SK-N-SH treated with all-trans-retinoic acid at 6 μM for 48 hours (cell line): ENCODE data around the gene PSME1.
A peak's percentile ranks its signal among the peaks of the same experiment; 100 is the strongest.

Source experiments
- ATAC-seq: fragments of 200-7000 bp; cut with Tn5 transposase; 3 replicates; pipeline ENCODE4 v1.9.1; 2020; ENCODE audit warnings: mild to moderate bottlenecking, moderate library complexity
- ARNTL ChIP-seq: fragments of 450-650 bp; formaldehyde crosslinking; IDR thresholded peaks from 2 replicates; pipeline ENCODE4 v1.5.0; 2020; ENCODE audit warnings: low read depth, mild to moderate bottlenecking, moderate library complexity, borderline replicate concordance
- BACH2 ChIP-seq: fragments of 250-450 bp; sonication (Bioruptor Pico); IDR thresholded peaks from 2 replicates; pipeline ENCODE4 v1.9.0; 2021; ENCODE audit warnings: mild to moderate bottlenecking, borderline replicate concordance
- CSDC2 ChIP-seq: fragments of 250-450 bp; sonication (Bioruptor Pico); IDR thresholded peaks from 2 replicates; pipeline ENCODE4 v1.5.0; 2020; ENCODE audit warnings: mild to moderate bottlenecking, moderate library complexity
- ESRRG ChIP-seq: fragments of 250-450 bp; sonication (Bioruptor Pico); IDR thresholded peaks from 2 replicates; pipeline ENCODE4 v1.6.1; 2021; ENCODE audit warnings: mild to moderate bottlenecking
- GLIS3 ChIP-seq: fragments of 250-450 bp; sonication (Bioruptor Pico); IDR thresholded peaks from 2 replicates; pipeline ENCODE4 v1.5.0; 2020; ENCODE audit warnings: mild to moderate bottlenecking, moderate library complexity
- OSR1 ChIP-seq: fragments of 250-450 bp; sonication (Bioruptor Pico); IDR thresholded peaks from 2 replicates; pipeline ENCODE4 v1.8.0; 2022; ENCODE audit warnings: moderate library complexity, mild to moderate bottlenecking, inconsistent platforms
- PPARA ChIP-seq: fragments of 250-450 bp; sonication (Bioruptor Pico); IDR thresholded peaks from 2 replicates; pipeline ENCODE4 v1.5.0; 2020; ENCODE audit warnings: mild to moderate bottlenecking, borderline replicate concordance
- RARB ChIP-seq: fragments of 250-450 bp; sonication (Bioruptor Pico); IDR thresholded peaks from 2 replicates; pipeline ENCODE4 v1.8.0; 2021; ENCODE audit warnings: mild to moderate bottlenecking, moderate library complexity
- SNAI2 ChIP-seq: fragments of 250-450 bp; sonication (Bioruptor Pico); IDR thresholded peaks from 2 replicates; pipeline ENCODE4 v1.5.0; 2020; ENCODE audit warnings: mild to moderate bottlenecking, moderate library complexity
- TCF4 ChIP-seq: fragments of 250-450 bp; sonication (Bioruptor Pico); IDR thresholded peaks from 2 replicates; pipeline ENCODE4 v1.8.0; 2021; ENCODE audit warnings: mild to moderate bottlenecking, moderate library complexity, borderline replicate concordance
- ZC3H10 ChIP-seq: fragments of 250-450 bp; sonication (Bioruptor Pico); IDR thresholded peaks from 2 replicates; pipeline ENCODE4 v1.5.1; 2021; ENCODE audit warnings: mild to moderate bottlenecking, moderate library complexity
- ZFP3 ChIP-seq: fragments of 250-450 bp; sonication (Bioruptor Pico); IDR thresholded peaks from 2 replicates; pipeline ENCODE4 v1.5.0; 2020; ENCODE audit warnings: mild to moderate bottlenecking, moderate library complexity
- ZFP30 ChIP-seq: fragments of 450-650 bp; formaldehyde crosslinking; IDR thresholded peaks from 2 replicates; pipeline ENCODE4 v1.5.0; 2022; ENCODE audit warnings: mild to moderate bottlenecking, moderate library complexity
- ZNF565 ChIP-seq: fragments of 450-650 bp; formaldehyde crosslinking; conservative IDR thresholded peaks from 2 replicates; pipeline ENCODE4 v1.5.0; 2020; ENCODE audit warnings: low read depth, mild to moderate bottlenecking, moderate library complexity
- ZNF70 ChIP-seq: fragments of 450-650 bp; formaldehyde crosslinking; IDR thresholded peaks from 2 replicates; pipeline ENCODE4 v1.5.0; 2020; ENCODE audit warnings: mild to moderate bottlenecking, moderate library complexity
- TF ChIP-seq, protein P1 (sequence below): fragments of 250-450 bp; sonication (Bioruptor Pico); IDR thresholded peaks from 2 replicates; pipeline ENCODE4 v1.5.1; 2021; ENCODE audit warnings: mild to moderate bottlenecking, moderate library complexity
- TF ChIP-seq, protein P2 (sequence below): fragments of 250-450 bp; sonication (Bioruptor Pico); IDR thresholded peaks from 2 replicates; pipeline ENCODE4 v1.5.1; 2020; ENCODE audit warnings: low read depth, mild to moderate bottlenecking, moderate library complexity
- TF ChIP-seq, protein P3 (sequence below): fragments of 250-450 bp; sonication (Bioruptor Pico); IDR thresholded peaks from 2 replicates; pipeline ENCODE4 v1.5.0; 2020; ENCODE audit warnings: mild to moderate bottlenecking, moderate library complexity
- TF ChIP-seq, protein P4 (sequence below): fragments of 250-450 bp; sonication (Bioruptor Pico); IDR thresholded peaks from 2 replicates; pipeline ENCODE4 v1.8.0; 2021; ENCODE audit warnings: low read depth, mild to moderate bottlenecking, moderate library complexity, borderline replicate concordance
- TF ChIP-seq, protein P5 (sequence below): fragments of 250-450 bp; sonication (Bioruptor Pico); IDR thresholded peaks from 2 replicates; pipeline ENCODE4 v1.8.0; 2020; ENCODE audit warnings: mild to moderate bottlenecking, moderate library complexity, borderline replicate concordance

The PSME1 gene

DNA sequence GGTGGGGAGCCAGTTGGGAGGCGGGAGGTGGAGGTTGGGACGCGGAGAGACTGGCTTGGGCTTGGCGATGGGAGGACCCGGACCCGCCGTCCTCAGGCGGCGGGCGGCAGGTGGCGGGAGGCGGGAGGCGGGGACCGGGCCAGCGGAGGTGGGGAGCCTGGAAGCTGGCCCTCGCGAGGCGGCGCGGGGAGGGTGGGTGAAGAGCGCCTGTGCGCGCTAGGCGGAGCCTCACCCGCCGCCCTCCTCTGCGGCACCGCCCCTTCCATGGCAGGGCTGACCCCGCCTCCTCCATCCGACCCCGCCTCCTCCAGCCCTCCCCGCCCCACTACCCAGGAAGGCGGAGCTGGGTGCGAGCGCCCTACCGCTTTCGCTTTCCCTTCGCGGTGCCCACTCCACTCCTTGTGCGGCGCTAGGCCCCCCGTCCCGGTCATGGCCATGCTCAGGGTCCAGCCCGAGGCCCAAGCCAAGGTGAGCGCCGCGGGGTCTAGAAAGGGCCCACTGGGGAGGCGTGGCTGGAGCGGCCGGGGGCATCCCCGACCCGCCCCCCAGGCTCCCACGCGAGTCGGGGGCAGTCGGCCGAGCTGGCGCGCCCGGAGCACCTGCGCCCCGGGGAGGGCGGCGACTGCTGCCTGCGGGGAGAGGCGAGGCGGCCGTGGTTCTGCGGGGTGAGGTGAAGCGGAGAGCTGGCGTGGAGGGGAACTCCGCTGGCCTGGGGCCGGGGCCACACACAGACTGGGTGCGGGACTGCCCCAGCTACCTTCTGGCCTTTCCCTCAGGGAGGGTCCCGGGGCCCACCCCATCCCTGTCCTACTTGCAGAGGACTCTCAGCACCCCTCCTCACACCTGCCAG, at the start of gene PSME1:
TSS of gene PSME1 (plus strand) at position 361 of the 850 bp plus-strand sequence. CDS start at position 430, 69 bp downstream.
- TF ChIP-seq ZNF70 (CRISPR knock-in tag) (no peak), OSR1 (CRISPR knock-in tag) (no peak), CSDC2 (CRISPR knock-in tag) (no peak), TCF4 (no peak), RARB (CRISPR knock-in tag) (no peak), ZNF565 (CRISPR knock-in tag) (no peak), ESRRG (CRISPR knock-in tag) (no peak), ARNTL (no peak), ZFP30 (CRISPR knock-in tag) (no peak), ZFP3 (CRISPR knock-in tag) (no peak)
- TF ChIP-seq, protein P1, sequence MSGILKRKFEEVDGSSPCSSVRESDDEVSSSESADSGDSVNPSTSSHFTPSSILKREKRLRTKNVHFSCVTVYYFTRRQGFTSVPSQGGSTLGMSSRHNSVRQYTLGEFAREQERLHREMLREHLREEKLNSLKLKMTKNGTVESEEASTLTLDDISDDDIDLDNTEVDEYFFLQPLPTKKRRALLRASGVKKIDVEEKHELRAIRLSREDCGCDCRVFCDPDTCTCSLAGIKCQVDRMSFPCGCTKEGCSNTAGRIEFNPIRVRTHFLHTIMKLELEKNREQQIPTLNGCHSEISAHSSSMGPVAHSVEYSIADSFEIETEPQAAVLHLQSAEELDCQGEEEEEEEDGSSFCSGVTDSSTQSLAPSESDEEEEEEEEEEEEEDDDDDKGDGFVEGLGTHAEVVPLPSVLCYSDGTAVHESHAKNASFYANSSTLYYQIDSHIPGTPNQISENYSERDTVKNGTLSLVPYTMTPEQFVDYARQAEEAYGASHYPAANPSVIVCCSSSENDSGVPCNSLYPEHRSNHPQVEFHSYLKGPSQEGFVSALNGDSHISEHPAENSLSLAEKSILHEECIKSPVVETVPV, result no peak
- TF ChIP-seq, protein P2, sequence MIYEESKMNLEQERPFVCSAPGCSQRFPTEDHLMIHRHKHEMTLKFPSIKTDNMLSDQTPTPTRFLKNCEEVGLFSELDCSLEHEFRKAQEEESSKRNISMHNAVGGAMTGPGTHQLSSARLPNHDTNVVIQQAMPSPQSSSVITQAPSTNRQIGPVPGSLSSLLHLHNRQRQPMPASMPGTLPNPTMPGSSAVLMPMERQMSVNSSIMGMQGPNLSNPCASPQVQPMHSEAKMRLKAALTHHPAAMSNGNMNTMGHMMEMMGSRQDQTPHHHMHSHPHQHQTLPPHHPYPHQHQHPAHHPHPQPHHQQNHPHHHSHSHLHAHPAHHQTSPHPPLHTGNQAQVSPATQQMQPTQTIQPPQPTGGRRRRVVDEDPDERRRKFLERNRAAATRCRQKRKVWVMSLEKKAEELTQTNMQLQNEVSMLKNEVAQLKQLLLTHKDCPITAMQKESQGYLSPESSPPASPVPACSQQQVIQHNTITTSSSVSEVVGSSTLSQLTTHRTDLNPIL (CRISPR knock-in tag), result no peak
- TF ChIP-seq, protein P3, sequence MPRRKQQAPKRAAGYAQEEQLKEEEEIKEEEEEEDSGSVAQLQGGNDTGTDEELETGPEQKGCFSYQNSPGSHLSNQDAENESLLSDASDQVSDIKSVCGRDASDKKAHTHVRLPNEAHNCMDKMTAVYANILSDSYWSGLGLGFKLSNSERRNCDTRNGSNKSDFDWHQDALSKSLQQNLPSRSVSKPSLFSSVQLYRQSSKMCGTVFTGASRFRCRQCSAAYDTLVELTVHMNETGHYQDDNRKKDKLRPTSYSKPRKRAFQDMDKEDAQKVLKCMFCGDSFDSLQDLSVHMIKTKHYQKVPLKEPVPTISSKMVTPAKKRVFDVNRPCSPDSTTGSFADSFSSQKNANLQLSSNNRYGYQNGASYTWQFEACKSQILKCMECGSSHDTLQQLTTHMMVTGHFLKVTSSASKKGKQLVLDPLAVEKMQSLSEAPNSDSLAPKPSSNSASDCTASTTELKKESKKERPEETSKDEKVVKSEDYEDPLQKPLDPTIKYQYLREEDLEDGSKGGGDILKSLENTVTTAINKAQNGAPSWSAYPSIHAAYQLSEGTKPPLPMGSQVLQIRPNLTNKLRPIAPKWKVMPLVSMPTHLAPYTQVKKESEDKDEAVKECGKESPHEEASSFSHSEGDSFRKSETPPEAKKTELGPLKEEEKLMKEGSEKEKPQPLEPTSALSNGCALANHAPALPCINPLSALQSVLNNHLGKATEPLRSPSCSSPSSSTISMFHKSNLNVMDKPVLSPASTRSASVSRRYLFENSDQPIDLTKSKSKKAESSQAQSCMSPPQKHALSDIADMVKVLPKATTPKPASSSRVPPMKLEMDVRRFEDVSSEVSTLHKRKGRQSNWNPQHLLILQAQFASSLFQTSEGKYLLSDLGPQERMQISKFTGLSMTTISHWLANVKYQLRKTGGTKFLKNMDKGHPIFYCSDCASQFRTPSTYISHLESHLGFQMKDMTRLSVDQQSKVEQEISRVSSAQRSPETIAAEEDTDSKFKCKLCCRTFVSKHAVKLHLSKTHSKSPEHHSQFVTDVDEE (CRISPR knock-in tag), result no peak
- TF ChIP-seq, all 23 proteins: peak for 0
- ATAC-seq, result peak; percentile 93

DNA sequence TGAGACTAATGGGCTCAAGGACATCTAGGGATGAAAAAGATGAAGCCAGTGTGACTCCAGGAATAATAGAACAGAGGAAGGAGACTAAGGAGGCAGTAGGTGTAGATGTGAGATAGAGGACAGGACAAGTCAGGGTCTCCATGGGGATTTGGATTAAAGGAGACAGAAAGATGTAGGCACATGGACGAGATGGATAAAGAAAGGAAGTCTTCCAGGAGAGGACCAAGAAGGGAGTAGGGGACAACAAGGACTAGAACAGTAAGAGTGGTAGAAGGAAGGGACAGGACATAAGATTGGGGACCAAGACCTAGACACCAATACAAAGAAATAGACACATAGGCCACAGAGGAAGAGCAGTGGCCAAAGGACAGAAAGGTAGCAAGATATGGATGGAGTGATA, 49.0 kb upstream of the PSME1 start:
- TF ChIP-seq ZNF70 (CRISPR knock-in tag) (no peak), PPARA (CRISPR knock-in tag) (no peak), BACH2 (CRISPR knock-in tag) (no peak), ZFP3 (CRISPR knock-in tag) (no peak), SNAI2 (no peak), ZNF565 (CRISPR knock-in tag) (no peak)
- TF ChIP-seq, protein P4, sequence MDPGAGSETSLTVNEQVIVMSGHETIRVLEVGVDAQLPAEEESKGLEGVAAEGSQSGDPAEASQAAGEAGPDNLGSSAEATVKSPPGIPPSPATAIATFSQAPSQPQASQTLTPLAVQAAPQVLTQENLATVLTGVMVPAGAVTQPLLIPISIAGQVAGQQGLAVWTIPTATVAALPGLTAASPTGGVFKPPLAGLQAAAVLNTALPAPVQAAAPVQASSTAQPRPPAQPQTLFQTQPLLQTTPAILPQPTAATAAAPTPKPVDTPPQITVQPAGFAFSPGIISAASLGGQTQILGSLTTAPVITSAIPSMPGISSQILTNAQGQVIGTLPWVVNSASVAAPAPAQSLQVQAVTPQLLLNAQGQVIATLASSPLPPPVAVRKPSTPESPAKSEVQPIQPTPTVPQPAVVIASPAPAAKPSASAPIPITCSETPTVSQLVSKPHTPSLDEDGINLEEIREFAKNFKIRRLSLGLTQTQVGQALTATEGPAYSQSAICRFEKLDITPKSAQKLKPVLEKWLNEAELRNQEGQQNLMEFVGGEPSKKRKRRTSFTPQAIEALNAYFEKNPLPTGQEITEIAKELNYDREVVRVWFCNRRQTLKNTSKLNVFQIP (CRISPR knock-in tag), result no peak
- TF ChIP-seq, protein P3 (CRISPR knock-in tag), result no peak
- no peak for ATAC-seq

DNA sequence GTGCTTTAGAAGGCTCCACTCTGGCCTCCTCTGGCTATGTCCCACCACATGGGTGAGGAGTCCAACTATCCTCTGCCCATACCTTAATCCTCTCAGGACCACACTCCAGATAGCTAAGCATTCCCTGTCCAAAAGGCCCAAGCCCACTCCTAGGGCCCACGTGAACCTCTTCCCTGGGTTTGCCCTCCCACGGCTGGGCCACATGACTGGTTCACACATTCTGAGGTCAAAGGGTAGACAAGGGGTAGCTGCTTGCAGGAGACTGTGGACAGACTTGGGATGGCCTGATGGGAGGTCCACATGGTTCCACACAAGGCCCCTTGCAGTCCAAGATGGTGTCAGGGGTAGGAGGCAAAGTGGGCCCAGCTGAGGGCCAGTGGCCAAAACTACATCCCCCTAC, 47.9 kb upstream of the PSME1 start:
- ATAC-seq, result no peak
- TF ChIP-seq GLIS3 (CRISPR knock-in tag), result no peak
- TF ChIP-seq ZNF565 (CRISPR knock-in tag), result no peak
- TF ChIP-seq ZC3H10 (CRISPR knock-in tag), result no peak
- TF ChIP-seq, protein P5, sequence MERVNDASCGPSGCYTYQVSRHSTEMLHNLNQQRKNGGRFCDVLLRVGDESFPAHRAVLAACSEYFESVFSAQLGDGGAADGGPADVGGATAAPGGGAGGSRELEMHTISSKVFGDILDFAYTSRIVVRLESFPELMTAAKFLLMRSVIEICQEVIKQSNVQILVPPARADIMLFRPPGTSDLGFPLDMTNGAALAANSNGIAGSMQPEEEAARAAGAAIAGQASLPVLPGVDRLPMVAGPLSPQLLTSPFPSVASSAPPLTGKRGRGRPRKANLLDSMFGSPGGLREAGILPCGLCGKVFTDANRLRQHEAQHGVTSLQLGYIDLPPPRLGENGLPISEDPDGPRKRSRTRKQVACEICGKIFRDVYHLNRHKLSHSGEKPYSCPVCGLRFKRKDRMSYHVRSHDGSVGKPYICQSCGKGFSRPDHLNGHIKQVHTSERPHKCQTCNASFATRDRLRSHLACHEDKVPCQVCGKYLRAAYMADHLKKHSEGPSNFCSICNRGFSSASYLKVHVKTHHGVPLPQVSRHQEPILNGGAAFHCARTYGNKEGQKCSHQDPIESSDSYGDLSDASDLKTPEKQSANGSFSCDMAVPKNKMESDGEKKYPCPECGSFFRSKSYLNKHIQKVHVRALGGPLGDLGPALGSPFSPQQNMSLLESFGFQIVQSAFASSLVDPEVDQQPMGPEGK (CRISPR knock-in tag), result no peak
- TF ChIP-seq, all 23 proteins: peak for 0
